B cell (primary cell): ENCODE data around the gene INSRR.

Experiments
- CTCF ChIP-seq: fragments of 200-600 bp; IDR thresholded peaks from one replicate; pipeline ENCODE4 v1.8.0; 2022; ENCODE audit warnings: antibody characterized with exemption, mild to moderate bottlenecking
- EZH2 ChIP-seq: IDR thresholded peaks from 2 replicates; pipeline ENCODE4 v1.6.1; 2012; ENCODE audit warnings: borderline replicate concordance, low read depth, mild to moderate bottlenecking, moderate library complexity, low read length; ENCODE audit not compliant: insufficient read depth, poor library complexity, severe bottlenecking

GRCh38 chr1:156860628-156861423 is 1.9 kb upstream of the INSRR start, which contains the start of gene NTRK1:
- TF ChIP-seq EZH2 = no peak
- no peak for TF ChIP-seq CTCF
